ENCODE results near the gene TXNDC2. TPM values are rescaled to one million over a fixed set of nuclear protein-coding genes. Genes with fewer than 3 reads are reported as not detected.
"Not testable (repeated sequence)": the region's sequence is repeated elsewhere in the genome, so short reads cannot be mapped to it uniquely, and the experiment has no call there.

TXNDC2 gene
- total and polyA plus RNA-seq, 2 of the 4 experiments (the other 2 are of a cell fraction): 0.18 TPM; not detected in 1

- no peak overlapping the region for H3K4me3 ChIP-seq (ENCODE audit: insufficient read depth, low read depth, low read length)
- no peak overlapping the region for H3K9ac ChIP-seq (ENCODE audit: low read depth, low read length)
- H3K27ac ChIP-seq (ENCODE audit: insufficient read depth, low read length): no peak overlapping the region
- 95% methylated on average over 4 of the region's 5 CpGs; no CpG with 5 or more reads in 1 of the 2 experiments for WGBS, 2 experiments (ENCODE audit: extremely low coverage in 2 of 2, insufficient read length in 1 of 2)
- no peak overlapping the region for H3K56ac ChIP-seq (ENCODE audit: extremely low read depth, insufficient read depth, low read length)
- no peaks in the 10 kb centered on the region for H3K27me3 ChIP-seq (ENCODE audit: control insufficient read depth, insufficient read depth, low read length)
- H4K8ac ChIP-seq (ENCODE audit: low read depth in 2 of 2, low read length in 2 of 2): no peak overlapping the region
- no peak overlapping the region for H4K91ac ChIP-seq (ENCODE audit: insufficient read depth, low read depth, low read length)
- H3K18ac ChIP-seq (ENCODE audit: low read depth, low read length): no peak overlapping the region
- no peak overlapping the region for H3K23ac ChIP-seq (ENCODE audit: low read depth, low read length)
- no peak for TF ChIP-seq RAD21 (IDR thresholded peaks at IDR 0.05; ENCODE audit: low read length)
- H2BK20ac ChIP-seq (ENCODE audit: low read depth, low read length): no peak overlapping the region
- in situ Hi-C loops (cut with MboI; ENCODE audit: low sequenced_read_pairs) (no loop called here), dilution Hi-C loops (cut with HindIII; ENCODE audit: low sequenced_read_pairs, unreplicated experiment) (no loop called here), intact Hi-C loops (cut with micrococcal nuclease) (no loop called here)
- ChIA-PET POLR2A (ENCODE audit: unreplicated experiment) (no interaction called here), CTCF (no interaction called here)
- no peak overlapping the region for H2BK15ac ChIP-seq (ENCODE audit: low read depth, low read length)
- no peak overlapping the region for H2BK120ac ChIP-seq (ENCODE audit: low read depth, low read length)
- DNase-seq (no peak), ATAC-seq (ENCODE audit: low read depth) (no peak)
- no peaks in the 10 kb centered on the region for H4K20me1 ChIP-seq (ENCODE audit: insufficient read depth, low read length)
- no peak overlapping the region for H3K4me2 ChIP-seq (ENCODE audit: low read depth, low read length)
- H3K4me1 ChIP-seq (ENCODE audit: control insufficient read depth, insufficient read depth, low read length): no peaks in the 10 kb centered on the region
- no peak overlapping the region for H2AK5ac ChIP-seq (ENCODE audit: low read depth, low read length)
- no peak overlapping the region for H2AFZ ChIP-seq (replicated peaks; ENCODE audit: low read length, poor library complexity)
- H2AK9ac ChIP-seq (replicated peaks; ENCODE audit: low read depth, low read length, poor library complexity): no peak overlapping the region
- no peak overlapping the region for H3K14ac ChIP-seq (replicated peaks; ENCODE audit: low read depth, low read length)
- no peaks in the 10 kb centered on the region; the same call in none of the 2 replicates for H3K9me1 ChIP-seq (ENCODE audit: insufficient read depth, low read length)
- H2BK5ac ChIP-seq (ENCODE audit: low read depth, low read length, poor library complexity, severe bottlenecking): no peak overlapping the region
- no peaks in the 10 kb centered on the region for H3K79me1 ChIP-seq (ENCODE audit: low read depth in 1 of 2, low read length in 2 of 2)
- no TSS peak for BruUV-seq (replicated peaks)
- H3K36me3 ChIP-seq (ENCODE audit: control insufficient read depth, insufficient read depth, low read length): no peaks in the 10 kb centered on the region
- H3K9me3 ChIP-seq (ENCODE audit: control insufficient read depth, insufficient read depth, low read length): no peaks in the 10 kb centered on the region
- H3K4ac ChIP-seq (ENCODE audit: low read depth, low read length): no peak overlapping the region
- H4K5ac ChIP-seq (ENCODE audit: low read depth, low read length): no peak overlapping the region
Measured at GRCh38 chr18:9897129-9897528, 11.4 kb downstream of the TXNDC2 start.

- H2BK15ac ChIP-seq (ENCODE audit: low read depth, low read length); H3K27ac ChIP-seq (ENCODE audit: insufficient read depth, low read length); H2AK9ac ChIP-seq (replicated peaks; ENCODE audit: low read depth, low read length, poor library complexity); ATAC-seq (ENCODE audit: low read depth); BruUV-seq (replicated peaks); intact Hi-C loops (cut with micrococcal nuclease); H3K9ac ChIP-seq (ENCODE audit: low read depth, low read length); H3K4me1 ChIP-seq (ENCODE audit: control insufficient read depth, insufficient read depth, low read length); H4K91ac ChIP-seq (ENCODE audit: insufficient read depth, low read depth, low read length); H3K79me1 ChIP-seq (ENCODE audit: low read depth in 1 of 2, low read length in 2 of 2); in situ Hi-C loops (cut with MboI; ENCODE audit: low sequenced_read_pairs); H4K5ac ChIP-seq (ENCODE audit: low read depth, low read length); H3K36me3 ChIP-seq (ENCODE audit: control insufficient read depth, insufficient read depth, low read length); H3K4ac ChIP-seq (ENCODE audit: low read depth, low read length); H3K56ac ChIP-seq (ENCODE audit: extremely low read depth, insufficient read depth, low read length); H3K4me2 ChIP-seq (ENCODE audit: low read depth, low read length); POLR2A ChIA-PET (ENCODE audit: unreplicated experiment); H2AK5ac ChIP-seq (ENCODE audit: low read depth, low read length); H2BK120ac ChIP-seq (ENCODE audit: low read depth, low read length); H3K18ac ChIP-seq (ENCODE audit: low read depth, low read length); H3K4me3 ChIP-seq (ENCODE audit: insufficient read depth, low read depth, low read length); H4K8ac ChIP-seq (ENCODE audit: low read depth in 2 of 2, low read length in 2 of 2); H4K20me1 ChIP-seq (ENCODE audit: insufficient read depth, low read length); H3K9me3 ChIP-seq (ENCODE audit: control insufficient read depth, insufficient read depth, low read length); H2AFZ ChIP-seq (replicated peaks; ENCODE audit: low read length, poor library complexity); H3K27me3 ChIP-seq (ENCODE audit: control insufficient read depth, insufficient read depth, low read length); H2BK5ac ChIP-seq (ENCODE audit: low read depth, low read length, poor library complexity, severe bottlenecking); H3K23ac ChIP-seq (ENCODE audit: low read depth, low read length); DNase-seq; H3K9me1 ChIP-seq (ENCODE audit: insufficient read depth, low read length); CTCF ChIA-PET; H2BK20ac ChIP-seq (ENCODE audit: low read depth, low read length); H3K14ac ChIP-seq (replicated peaks; ENCODE audit: low read depth, low read length); dilution Hi-C loops (cut with HindIII; ENCODE audit: low sequenced_read_pairs, unreplicated experiment): not testable (repeated sequence)
- WGBS, 2 experiments (ENCODE audit: extremely low coverage in 2 of 2, insufficient read length in 1 of 2): 100% methylated on average over 1 of the region's 10 CpGs; no CpG with 5 or more reads in 1 of the 2 experiments
Measured at GRCh38 chr18:9897787-9898291, 12.1 kb downstream of the TXNDC2 start.
